CD14-positive monocyte (primary cell): Measurements from ENCODE around the gene PGLYRP2. TPM values are rescaled to one million over a fixed set of nuclear protein-coding genes. Genes with fewer than 3 reads are reported as not detected.

Experiments used
- DNase-seq, 3 donors: peaks; one replicate each; pipeline ENCODE4 v3.0.0-alpha.2; 2011 to 2022
- H2AFZ ChIP-seq: 2 replicates; pipeline ENCODE4 v1.6.0; 2012; ENCODE audit warnings: mild to moderate bottlenecking, low read depth, low read length, inconsistent platforms; ENCODE audit not compliant: insufficient read depth, poor library complexity, severe bottlenecking
- H3K27ac ChIP-seq, 2 donors: 1 replicate in 1 of 2; 2 replicates in 1 of 2; pipeline ENCODE4 v1.5.1; 2012 to 2013; ENCODE audit warnings: low read length in 2 of 2, control low read depth in 1 of 2, inconsistent platforms in 1 of 2, low read depth in 1 of 2, mild to moderate bottlenecking in 1 of 2
- H3K27me3 ChIP-seq, 2 donors: one replicate each; pipeline versions ENCODE4 v1.6.0 to v1.6.1; 2011 to 2013; ENCODE audit warnings: low read length in 2 of 2; ENCODE audit not compliant: control insufficient read depth in 2 of 2, insufficient read depth in 2 of 2
- H3K36me3 ChIP-seq, 2 donors: replicated peaks in 1 of 2; 1 replicate in 1 of 2; 2 replicates in 1 of 2; pipeline versions ENCODE4 v1.5.1 to v1.6.1; 2012 to 2013; ENCODE audit warnings: low read length in 2 of 2, control low read depth in 1 of 2, inconsistent platforms in 1 of 2, mild to moderate bottlenecking in 1 of 2; ENCODE audit not compliant: insufficient read depth in 2 of 2, control insufficient read depth in 1 of 2
- H3K4me1 ChIP-seq, 2 donors: 1 replicate in 1 of 2; 2 replicates in 1 of 2; pipeline versions ENCODE4 v1.5.1 to v1.6.1; 2012 to 2013; ENCODE audit warnings: low read length in 2 of 2, control low read depth in 1 of 2, inconsistent platforms in 1 of 2, mild to moderate bottlenecking in 1 of 2, moderate library complexity in 1 of 2; ENCODE audit not compliant: insufficient read depth in 2 of 2, control insufficient read depth in 1 of 2
- H3K4me2 ChIP-seq: replicated peaks from 2 replicates; pipeline ENCODE3; 2012; ENCODE audit warnings: low read length, moderate library complexity, mild to moderate bottlenecking; ENCODE audit not compliant: poor library complexity, severe bottlenecking; ENCODE audit errors: extremely low read depth
- H3K4me3 ChIP-seq, 3 experiments: fragments of 200-600 bp in 1 of 3; sonication (generic) in 1 of 3; replicated peaks in 1 of 3; 1 replicate in 2 of 3; 2 replicates in 1 of 3; pipeline ENCODE4 v1.5.1; 2011 to 2013; ENCODE audit warnings: low read length in 3 of 3, mild to moderate bottlenecking in 3 of 3, control low read depth in 2 of 3, low read depth in 2 of 3, inconsistent platforms in 1 of 3, moderate library complexity in 1 of 3
- H3K79me2 ChIP-seq: 2 replicates; pipeline ENCODE4 v1.6.0; 2012; ENCODE audit warnings: mild to moderate bottlenecking, control low read depth, inconsistent platforms, low read length, moderate library complexity; ENCODE audit not compliant: insufficient read depth
- H3K9ac ChIP-seq: 2 replicates; pipeline ENCODE4 v1.6.0; 2017; ENCODE audit warnings: low read length, mild to moderate bottlenecking; ENCODE audit not compliant: insufficient read depth, poor library complexity, severe bottlenecking
- H3K9me3 ChIP-seq, 2 donors: replicated peaks in 1 of 2; 1 replicate in 1 of 2; 2 replicates in 1 of 2; pipeline versions ENCODE4 v1.5.1 to v1.6.1; 2012 to 2013; ENCODE audit warnings: low read length in 2 of 2, control low read depth in 1 of 2; ENCODE audit not compliant: control insufficient read depth in 1 of 2, insufficient read depth in 1 of 2
- H4K20me1 ChIP-seq: 2 replicates; pipeline ENCODE4 v1.6.0; 2012; ENCODE audit warnings: mild to moderate bottlenecking, low read length, control low read depth, moderate library complexity; ENCODE audit not compliant: insufficient read depth
- H3K27ac Mint-ChIP-seq, 7 donors: one replicate each; pipeline ENCODE4 v1.8.0; 2020; ENCODE audit warnings: mild to moderate bottlenecking in 7 of 7, mixed read lengths in 7 of 7, moderate library complexity in 6 of 7, inconsistent platforms in 2 of 7
- H3K27me3 Mint-ChIP-seq, 3 donors: one replicate each; pipeline ENCODE4 v1.8.0; 2021 to 2022; ENCODE audit warnings: low read depth in 3 of 3, mild to moderate bottlenecking in 3 of 3, mixed read lengths in 3 of 3, moderate library complexity in 3 of 3, inconsistent platforms in 1 of 3
- H3K36me3 Mint-ChIP-seq, 2 donors: one replicate each; pipeline ENCODE4 v1.8.0; 2020; ENCODE audit warnings: mixed read lengths in 2 of 2, inconsistent platforms in 1 of 2, mild to moderate bottlenecking in 1 of 2
- H3K4me1 Mint-ChIP-seq: one replicate; pipeline ENCODE4 v1.8.0; 2020; ENCODE audit warnings: mild to moderate bottlenecking, mixed read lengths
- H3K4me3 Mint-ChIP-seq, 2 donors: one replicate each; pipeline ENCODE4 v1.8.0; 2020; ENCODE audit warnings: mild to moderate bottlenecking in 2 of 2, mixed read lengths in 2 of 2, moderate library complexity in 1 of 2
- H3K9me3 Mint-ChIP-seq, 7 donors: one replicate each; pipeline ENCODE4 v1.8.0; 2020 to 2022; ENCODE audit warnings: mixed read lengths in 7 of 7, mild to moderate bottlenecking in 6 of 7, moderate library complexity in 6 of 7, inconsistent platforms in 2 of 7
- CTCF ChIP-seq: fragments of 200-600 bp; IDR thresholded peaks from one replicate; pipeline ENCODE4 v1.8.0; 2022; ENCODE audit warnings: antibody characterized with exemption, mild to moderate bottlenecking
- WGBS: methylation state at CpG from one replicate; pipeline ENCODE4 v1.1.5; 2013; ENCODE audit warnings: missing lambda C conversion rate; ENCODE audit not compliant: insufficient coverage; 5-methylcytosine and 5-hydroxymethylcytosine counted together
- intact Hi-C, 2 donors: fragments of 100-400 bp; cut with micrococcal nuclease; formaldehyde crosslinking; loops; one replicate each; pipeline versions ENCODE4 v1.15.0 to v1.15.1; 2023
- polyA plus RNA-seq, 3 donors: library from polyadenylated mRNA; depleted of rRNA in 1 of 3; unstranded in 2 of 3; stranded (reverse) in 1 of 3; fragments of 300-500 nt in 2 of 3; fragments of >200 nt in 1 of 3; fragmentation: Illumina TruSeq in 2 of 3; gene quantifications; 1 replicate in 2 of 3; 2 replicates in 1 of 3; pipeline ENCODE4 v1.2.3, GENCODE V29; 2012 to 2021

The PGLYRP2 gene
- polyA plus RNA-seq, 3 donors: 0.03 to 0.32 (median 0.15) TPM

GRCh38 chr19:15527705-15528104, 48.4 kb upstream of the PGLYRP2 start:
- 74% methylated on average over 3 of the region's 3 CpGs for WGBS
- Histone ChIP-seq H3K4me3 (no peak overlapping the region), H3K9me3 (peaks cover 15 to 19% of the 10 kb centered on the region in 2 donors), H3K27ac (no peak overlapping the region), H4K20me1 (no peaks in the 10 kb centered on the region), H3K9ac (no peak overlapping the region), H3K4me2 (no peak overlapping the region), H3K36me3 (no peaks in the 10 kb centered on the region), H3K27me3 (no peaks in the 10 kb centered on the region), H3K79me2 (no peaks in the 10 kb centered on the region), H2AFZ (no peak overlapping the region), H3K4me1 (peaks cover 17 to 18% of the 10 kb centered on the region in 2 donors)
- Mint-ChIP-seq H3K27me3 (peaks cover 4 to 12% (median 5%) of the 10 kb centered on the region in 3 donors), H3K9me3 (peaks cover 12 to 27% (median 20%) of the 10 kb centered on the region in 7 donors), H3K4me1 (peaks cover 18% of the 10 kb centered on the region), H3K36me3 (peaks cover 0 to 3% of the 10 kb centered on the region in 2 donors), H3K4me3 (no peak overlapping the region), H3K27ac (peak overlapping the region in 1 of 7 donors; percentile 72)
- no peak for TF ChIP-seq CTCF
- intact Hi-C loops: no loop called here
- no peak for DNase-seq

- intact Hi-C loops: no loop called here
- Histone ChIP-seq H3K27me3 (no peaks in the 10 kb centered on the region), H3K9ac (no peak overlapping the region), H3K4me3 (no peak overlapping the region), H3K4me1 (peaks cover 4 to 7% of the 10 kb centered on the region in 2 donors), H3K4me2 (no peak overlapping the region), H2AFZ (no peak overlapping the region), H3K9me3 (peaks cover 15 to 19% of the 10 kb centered on the region in 2 donors), H4K20me1 (no peaks in the 10 kb centered on the region), H3K36me3 (no peaks in the 10 kb centered on the region), H3K27ac (no peak overlapping the region), H3K79me2 (no peaks in the 10 kb centered on the region)
- Mint-ChIP-seq H3K27me3 (peaks cover 4 to 12% (median 5%) of the 10 kb centered on the region in 3 donors), H3K4me3 (no peak overlapping the region), H3K27ac (no peak overlapping the region), H3K4me1 (peaks cover 13% of the 10 kb centered on the region), H3K9me3 (peaks cover 8 to 25% (median 19%) of the 10 kb centered on the region in 7 donors), H3K36me3 (peaks cover 0 to 3% of the 10 kb centered on the region in 2 donors)
- no peak for TF ChIP-seq CTCF
- no peak for DNase-seq
- no CpG with 5 or more reads among the region's 2 CpGs for WGBS
These were observed 47.1 kb upstream of the PGLYRP2 start for GRCh38 chr19:15526408-15526807.
